PC-3 (cell line): ENCODE results near the gene BNIP2. TPM values are rescaled to one million over a fixed set of nuclear protein-coding genes. Genes with fewer than 3 reads are reported as not detected.

Experiments used
- ATAC-seq: fragments of 200-7000 bp; cut with Tn5 transposase; 2 replicates; pipeline ENCODE4 v1.9.1; 2020; ENCODE audit warnings: mild to moderate bottlenecking, moderate library complexity
- BruUV-seq: library from RNA; stranded (reverse); fragments of 400-500 nt; replicated peaks from 2 replicates; lab custom pipeline; 2021; lab: Mats Ljungman, UMichigan
- CTCF ChIA-PET: fragments of 300-600 bp; sonication (Branson Sonifier 250); formaldehyde crosslinking; loops from one replicate; lab custom pipeline; 2022; ENCODE audit warnings: antibody characterized with exemption; lab: Charles Lee
- POLR2A ChIA-PET: fragments of 300-600 bp; sonication (Branson Sonifier 250); formaldehyde crosslinking; loops from one replicate; lab custom pipeline; 2022; ENCODE audit warnings: antibody characterized with exemption; ENCODE audit not compliant: unreplicated experiment; lab: Charles Lee
- DNase-seq: peaks from one replicate; pipeline ENCODE4 v3.0.0-alpha.2; 2015
- H2AFZ ChIP-seq: fragments of 300-600 bp; sonication (generic); 2 replicates; pipeline ENCODE4 v1.6.0; 2016; ENCODE audit warnings: antibody characterized with exemption, low read length
- H3F3A ChIP-seq: fragments of 300-600 bp; sonication (generic); one replicate; pipeline ENCODE4 v1.6.0; 2017; ENCODE audit warnings: antibody characterized with exemption, low read length, control low read depth, mild to moderate bottlenecking; ENCODE audit not compliant: unreplicated experiment
- H3K27ac ChIP-seq: fragments of 300-600 bp; sonication (generic); 2 replicates; pipeline ENCODE4 v1.5.1; 2016; ENCODE audit warnings: mild to moderate bottlenecking, low read length
- H3K27me3 ChIP-seq: fragments of 300-600 bp; sonication (generic); 2 replicates; pipeline ENCODE4 v1.6.1; 2016; ENCODE audit warnings: low read length, mixed read lengths
- H3K36me3 ChIP-seq: fragments of 300-600 bp; sonication (generic); 2 replicates; pipeline ENCODE4 v1.6.1; 2016; ENCODE audit warnings: low read depth, mixed run types, low read length, mixed read lengths
- H3K4me1 ChIP-seq: fragments of 300-600 bp; sonication (generic); 2 replicates; pipeline ENCODE4 v1.5.1; 2016; ENCODE audit warnings: low read length; ENCODE audit not compliant: insufficient read depth
- H3K4me2 ChIP-seq: fragments of 300-600 bp; sonication (generic); 2 replicates; pipeline ENCODE4 v1.6.0; 2016; ENCODE audit warnings: low read length
- H3K4me3 ChIP-seq: fragments of 300-600 bp; sonication (generic); 2 replicates; pipeline ENCODE4 v1.5.1; 2016; ENCODE audit warnings: mild to moderate bottlenecking, low read length, mixed read lengths
- H3K79me2 ChIP-seq: fragments of 300-600 bp; sonication (generic); 2 replicates; pipeline ENCODE4 v1.6.1; 2017; ENCODE audit warnings: low read length, mixed read lengths
- H3K9ac ChIP-seq: fragments of 300-600 bp; sonication (generic); 2 replicates; pipeline ENCODE4 v1.6.0; 2016; ENCODE audit warnings: mild to moderate bottlenecking, low read length
- H3K9me2 ChIP-seq: fragments of 300-600 bp; sonication (generic); replicated peaks from 2 replicates; pipeline ENCODE4 v1.6.1; 2016; ENCODE audit warnings: mixed run types, low read length, mixed read lengths
- H3K9me3 ChIP-seq: fragments of 300-600 bp; sonication (generic); 2 replicates; pipeline ENCODE4 v1.6.1; 2016; ENCODE audit warnings: low read length, mixed read lengths
- H4K20me1 ChIP-seq: fragments of 300-600 bp; sonication (generic); 2 replicates; pipeline ENCODE4 v1.6.1; 2016; ENCODE audit warnings: low read length, mixed read lengths
- CTCF ChIP-seq: fragments of 300-600 bp; sonication (generic); conservative IDR thresholded peaks from 2 replicates; pipeline ENCODE4 v1.5.1; 2017; ENCODE audit warnings: antibody characterized with exemption, low read depth, mild to moderate bottlenecking, low read length
- EZH2 ChIP-seq: fragments of 300-600 bp; sonication (generic); IDR thresholded peaks from one replicate; pipeline ENCODE4 v1.6.1; 2017; ENCODE audit warnings: antibody characterized with exemption, mild to moderate bottlenecking, low read length; ENCODE audit not compliant: unreplicated experiment
- EZH2phosphoT487 ChIP-seq: fragments of 300-600 bp; sonication (generic); IDR thresholded peaks from 2 replicates; pipeline ENCODE4 v1.6.1; 2018; ENCODE audit warnings: mild to moderate bottlenecking, antibody characterized with exemption, low read length, borderline replicate concordance
- intact Hi-C: fragments of 100-400 bp; cut with micrococcal nuclease; formaldehyde crosslinking; loops from 2 replicates; pipeline ENCODE4 v1.9.0; 2023
- total RNA-seq: library from RNA; depleted of rRNA; stranded (reverse); fragments of >200 nt; gene quantifications from 2 replicates; pipeline ENCODE4 v1.2.3, GENCODE V29; 2014

The BNIP2 gene
- total RNA-seq, 1 experiment from 2014 or later, result 46.1 TPM

GRCh38 chr15:59614153-59614552 is 75.0 kb downstream of the BNIP2 start:
- no peaks in the 10 kb centered on the region for H3K9me3 ChIP-seq
- BruUV-seq, result no TSS peak
- H3K9ac ChIP-seq, result no peak overlapping the region
- no peak overlapping the region for H2AFZ ChIP-seq
- H3K27me3 ChIP-seq, result no peaks in the 10 kb centered on the region
- peaks cover 12% of the 10 kb centered on the region for H3K4me1 ChIP-seq
- ChIA-PET POLR2A (no interaction called here), CTCF (no interaction called here)
- H3K79me2 ChIP-seq, result no peaks in the 10 kb centered on the region
- TF ChIP-seq EZH2phosphoT487, result no peak
- TF ChIP-seq CTCF, result no peak
- TF ChIP-seq EZH2, result no peak
- H4K20me1 ChIP-seq, result no peaks in the 10 kb centered on the region
- H3K9me2 ChIP-seq, result no peaks in the 10 kb centered on the region
- H3K4me3 ChIP-seq, result no peak overlapping the region
- H3K27ac ChIP-seq, result no peak overlapping the region
- no peak overlapping the region for H3K4me2 ChIP-seq
- no peaks in the 10 kb centered on the region for H3K36me3 ChIP-seq
- ATAC-seq, result no peak
- H3F3A ChIP-seq, result no peaks in the 10 kb centered on the region
- intact Hi-C loops, result no loop called here
- DNase-seq, result no peak

- Histone ChIP-seq H3K9me2 (no peaks in the 10 kb centered on the region), H3F3A (no peaks in the 10 kb centered on the region), H3K27me3 (no peaks in the 10 kb centered on the region), H3K79me2 (no peaks in the 10 kb centered on the region), H3K4me3 (peak within 1 kb of the TSS; percentile 52; the same call in 1 of the 2 replicates), H3K9me3 (no peaks in the 10 kb centered on the region), H3K27ac (peak within 1 kb of the TSS; percentile 62), H4K20me1 (no peaks in the 10 kb centered on the region), H3K36me3 (no peaks in the 10 kb centered on the region), H3K4me2 (peak within 1 kb of the TSS; percentile 78), H3K4me1 (peaks cover 12% of the 10 kb centered on the region), H2AFZ (peak within 1 kb of the TSS; percentile 69), H3K9ac (no peak within 1 kb of the TSS; the same call in 1 of the 2 replicates)
- ChIA-PET POLR2A (interaction anchor here (0.7 kb wide), 1 partner anchor 44 kb away, joined by 11 read pairs; no protein-coding TSS in a partner anchor), CTCF (interaction anchor here (0.6 kb wide), 1 partner anchor 30 kb away, joined by 3 read pairs; no protein-coding TSS in a partner anchor)
- TF ChIP-seq EZH2phosphoT487 (no peak), CTCF (no peak), EZH2 (no peak)
- intact Hi-C loops, result no loop called here
- ATAC-seq (peak; percentile 83), DNase-seq (peak; percentile 70)
- BruUV-seq, result no TSS peak
Observed at GRCh38 chr15:59611276-59612260, 77.6 kb downstream of the BNIP2 start, which contains the start of gene GCNT3. GCNT3 (plus strand) TSS chr15:59611783; CDS start chr15:59618239, 6,456 bp downstream.
